DND-41 (cell line): Measurements from ENCODE around the gene FOXD2.

Experiments used
- ATAC-seq: fragments of 200-7000 bp; cut with Tn5 transposase; 3 replicates; pipeline ENCODE4 v1.9.1; 2021; ENCODE audit warnings: low read depth; ENCODE audit not compliant: insufficient read depth
- DNase-seq: peaks from one replicate; pipeline ENCODE4 v3.0.0-alpha.2; 2020
- H2AFZ ChIP-seq: 2 replicates; pipeline ENCODE4 v1.6.0; 2012; ENCODE audit warnings: low read depth, low read length
- H3K27ac ChIP-seq: 2 replicates; pipeline ENCODE4 v1.5.1; 2012; ENCODE audit warnings: low read length, inconsistent platforms
- H3K27me3 ChIP-seq: fragments of 200-600 bp; sonication (generic); 2 replicates; pipeline ENCODE4 v1.6.0; 2012; ENCODE audit warnings: low read length, mild to moderate bottlenecking, inconsistent platforms; ENCODE audit not compliant: insufficient read depth, poor library complexity
- H3K36me3 ChIP-seq: 2 replicates; pipeline ENCODE4 v1.5.1; 2012; ENCODE audit warnings: low read length, inconsistent platforms; ENCODE audit not compliant: insufficient read depth
- H3K4me1 ChIP-seq: 2 replicates; pipeline ENCODE4 v1.5.1; 2012; ENCODE audit warnings: mild to moderate bottlenecking, low read length; ENCODE audit not compliant: insufficient read depth
- H3K4me2 ChIP-seq: 2 replicates; pipeline ENCODE4 v1.6.0; 2012; ENCODE audit warnings: mild to moderate bottlenecking, moderate library complexity, low read length, inconsistent platforms; ENCODE audit not compliant: insufficient read depth
- H3K4me3 ChIP-seq, 2 experiments: fragments of 200-600 bp in 1 of 2; shearing (Covaris generic) in 1 of 2; 2 replicates each; pipeline ENCODE4 v1.5.1; 2012 to 2016; ENCODE audit warnings: inconsistent platforms in 2 of 2, low read length in 2 of 2, mild to moderate bottlenecking in 2 of 2, low read depth in 1 of 2, moderate library complexity in 1 of 2
- H3K79me2 ChIP-seq: 2 replicates; pipeline ENCODE4 v1.6.0; 2012; ENCODE audit warnings: low read length, inconsistent platforms; ENCODE audit not compliant: insufficient read depth
- H3K9ac ChIP-seq: 2 replicates; pipeline ENCODE4 v1.6.0; 2012; ENCODE audit warnings: low read depth, mild to moderate bottlenecking, inconsistent platforms, low read length, moderate library complexity
- H3K9me3 ChIP-seq: 2 replicates; pipeline ENCODE4 v1.5.1; 2012; ENCODE audit warnings: low read length, moderate library complexity, mild to moderate bottlenecking, inconsistent platforms; ENCODE audit not compliant: insufficient read depth, severe bottlenecking
- H4K20me1 ChIP-seq: 2 replicates; pipeline ENCODE4 v1.6.0; 2012; ENCODE audit warnings: low read length; ENCODE audit not compliant: insufficient read depth
- CTCF ChIP-seq: IDR thresholded peaks from 2 replicates; pipeline ENCODE4 v1.5.1; 2012; ENCODE audit warnings: borderline replicate concordance, low read length, moderate library complexity, mild to moderate bottlenecking; ENCODE audit not compliant: poor library complexity, severe bottlenecking; ENCODE audit errors: extremely low read depth
- EZH2 ChIP-seq: IDR thresholded peaks from 3 replicates; pipeline ENCODE4 v1.6.1; 2012; ENCODE audit warnings: borderline replicate concordance, low read depth, mild to moderate bottlenecking, moderate library complexity, low read length, inconsistent platforms; ENCODE audit not compliant: severe bottlenecking

The FOXD2 gene

GRCh38 chr1:47390843-47391242 is 47.0 kb upstream of the FOXD2 start:
- H3K9me3 ChIP-seq: no peaks in the 10 kb centered on the region

GRCh38 chr1:47393141-47393540 is 44.7 kb upstream of the FOXD2 start:
- ATAC-seq (no peak), DNase-seq (no peak)
- H3K9ac ChIP-seq: no peak overlapping the region
- H3K36me3 ChIP-seq: no peaks in the 10 kb centered on the region
- H3K9me3 ChIP-seq: no peaks in the 10 kb centered on the region
- TF ChIP-seq CTCF (no peak), EZH2 (no peak)
- no peaks in the 10 kb centered on the region for H3K79me2 ChIP-seq
- H3K27me3 ChIP-seq: no peaks in the 10 kb centered on the region
- H3K4me1 ChIP-seq: no peaks in the 10 kb centered on the region
- no peak overlapping the region for H2AFZ ChIP-seq
- H3K27ac ChIP-seq: no peak overlapping the region
- no peak overlapping the region for H3K4me2 ChIP-seq
- peaks cover 4% of the 10 kb centered on the region; the same call in 1 of the 2 replicates for H4K20me1 ChIP-seq
- no peak overlapping the region for H3K4me3 ChIP-seq

More at GRCh38 chr1:47390843-47391242, 47.0 kb upstream of the FOXD2 start:
- Histone ChIP-seq H3K36me3 (no peaks in the 10 kb centered on the region), H2AFZ (no peak overlapping the region), H3K4me3 (no peak overlapping the region), H3K4me1 (no peaks in the 10 kb centered on the region), H3K27me3 (no peaks in the 10 kb centered on the region), H3K4me2 (no peak overlapping the region), H3K79me2 (no peaks in the 10 kb centered on the region), H4K20me1 (peaks cover 4% of the 10 kb centered on the region; the same call in 1 of the 2 replicates), H3K27ac (no peak overlapping the region), H3K9ac (no peak overlapping the region)
- ATAC-seq (no peak), DNase-seq (no peak)
- TF ChIP-seq CTCF (no peak), EZH2 (no peak)

GRCh38 chr1:47395433-47395832 is 42.4 kb upstream of the FOXD2 start:
- Histone ChIP-seq H3K4me3 (no peak overlapping the region), H3K36me3 (no peaks in the 10 kb centered on the region), H4K20me1 (no peaks in the 10 kb centered on the region), H3K79me2 (no peaks in the 10 kb centered on the region), H3K27ac (no peak overlapping the region), H3K9ac (no peak overlapping the region), H3K9me3 (no peaks in the 10 kb centered on the region), H2AFZ (no peak overlapping the region), H3K27me3 (no peaks in the 10 kb centered on the region), H3K4me2 (no peak overlapping the region), H3K4me1 (no peaks in the 10 kb centered on the region)
- TF ChIP-seq CTCF (no peak), EZH2 (no peak)
- DNase-seq: no peak
- no peak for ATAC-seq
